ENCODE results near the gene CDKAL1.

DNA sequence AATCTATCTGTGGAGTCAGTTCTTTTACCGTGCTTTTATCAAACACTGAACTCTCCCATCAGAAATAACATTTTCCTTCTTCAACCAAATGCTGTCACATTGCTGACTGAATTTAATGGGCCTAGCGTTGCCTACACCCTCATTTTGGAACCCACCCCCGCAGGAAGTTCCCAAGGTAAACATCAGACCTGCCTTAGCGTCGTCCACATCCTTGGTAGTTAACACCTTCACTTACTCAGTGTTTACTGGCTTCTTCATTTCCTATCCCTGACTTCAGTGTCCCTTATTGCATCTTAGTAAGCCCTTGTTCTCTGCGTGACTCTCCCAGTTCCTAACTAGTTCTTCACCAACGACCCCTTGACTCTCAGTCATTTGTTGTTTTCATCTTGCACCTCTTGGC lies 567.9 kb downstream of the CDKAL1 start:
- TF ChIP-seq CTCF (IDR thresholded peaks at IDR 0.05), result no peak
- no peak for TF ChIP-seq POLR2AphosphoS5 (IDR thresholded peaks at IDR 0.05)
- TF ChIP-seq POLR2A (IDR thresholded peaks at IDR 0.05), result no peak
